ENCODE measurements around the gene TMCC1.
"Not testable (repeated sequence)": the region's sequence is repeated elsewhere in the genome, so short reads cannot be mapped to it uniquely, and the experiment has no call there.

TMCC1 gene

DNA sequence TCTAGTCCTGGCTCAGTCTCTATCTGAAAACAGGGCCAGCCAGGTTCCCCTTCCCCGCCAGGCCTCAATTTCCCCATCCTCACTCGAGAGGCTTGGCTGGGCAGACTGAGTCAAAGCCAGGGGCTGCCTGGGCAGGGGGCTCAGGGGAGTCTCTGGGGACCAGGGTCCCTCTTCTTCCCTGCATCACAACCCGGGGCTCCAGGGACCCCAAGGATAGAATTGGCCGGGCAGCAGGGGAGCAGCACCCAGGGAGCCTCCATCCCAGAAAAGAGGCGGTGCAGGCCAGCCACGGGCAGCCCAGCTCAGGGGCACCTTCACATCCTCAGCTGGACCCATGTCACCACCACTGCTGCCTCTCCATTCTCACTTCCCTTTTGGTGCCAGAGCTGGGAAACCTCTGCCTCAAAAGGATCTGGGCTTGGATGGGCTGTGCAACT lies 273.8 kb downstream of the TMCC1 start:
- no peak for DNase-seq

GRCh38 chr3:129618901-129619671 lies 274.4 kb downstream of the TMCC1 start:
- no peak for DNase-seq

DNA sequence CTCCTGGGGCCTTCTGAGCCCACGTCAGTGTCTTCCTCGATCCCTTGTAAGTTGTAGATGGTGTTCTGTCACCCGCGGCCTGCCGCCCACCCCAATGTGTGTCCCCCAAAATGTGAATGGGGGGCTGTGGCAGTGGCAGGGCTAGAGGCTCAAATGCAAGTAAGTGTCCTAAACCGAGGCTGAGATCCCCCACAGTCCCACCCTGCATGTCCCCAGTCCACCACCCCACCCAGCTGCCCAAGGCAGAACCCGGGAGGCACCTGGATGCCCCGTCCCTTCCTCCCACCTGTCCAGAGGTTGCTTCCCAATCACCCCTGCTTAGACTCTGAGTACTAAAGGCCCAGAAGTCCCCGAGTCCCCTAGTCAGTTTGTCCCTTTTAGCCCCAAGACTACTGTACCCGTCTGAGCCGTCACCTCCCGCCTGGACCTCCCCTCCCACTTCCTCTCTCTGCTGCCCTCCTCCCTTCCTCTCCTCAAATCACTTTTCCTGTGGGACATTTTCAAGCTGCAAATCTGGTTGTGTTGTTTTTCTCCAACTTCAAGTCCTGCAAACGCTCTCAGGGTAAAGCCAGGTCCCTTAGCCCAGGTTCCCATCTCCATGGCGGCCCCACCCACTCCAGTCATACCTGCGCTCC lies 275.2 kb downstream of the TMCC1 start:
- no peak for DNase-seq

- DNase-seq, result no peak
Measured at GRCh38 chr3:129617381-129618185, 275.9 kb downstream of the TMCC1 start.

DNA sequence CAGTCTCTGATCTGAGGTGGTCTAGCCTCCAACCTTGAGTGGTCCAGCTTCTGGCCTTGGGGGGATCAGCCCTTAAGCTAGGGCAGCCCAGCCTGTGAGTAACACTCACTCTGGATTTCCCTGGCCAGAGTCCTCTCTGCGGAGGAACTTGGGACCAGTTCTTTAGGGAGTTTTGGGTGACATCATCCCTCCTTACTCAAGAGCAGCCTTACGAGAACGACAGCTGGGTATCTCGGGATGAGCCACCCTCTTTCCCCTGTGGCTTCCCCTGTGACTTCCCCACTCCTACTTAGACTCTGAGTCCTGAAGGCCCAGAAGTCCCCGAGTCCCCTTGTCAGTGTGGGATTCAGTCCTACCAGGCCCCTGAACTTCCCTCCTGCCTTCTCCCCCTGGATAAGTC lies 276.8 kb downstream of the TMCC1 start:
- no peak for DNase-seq

DNA sequence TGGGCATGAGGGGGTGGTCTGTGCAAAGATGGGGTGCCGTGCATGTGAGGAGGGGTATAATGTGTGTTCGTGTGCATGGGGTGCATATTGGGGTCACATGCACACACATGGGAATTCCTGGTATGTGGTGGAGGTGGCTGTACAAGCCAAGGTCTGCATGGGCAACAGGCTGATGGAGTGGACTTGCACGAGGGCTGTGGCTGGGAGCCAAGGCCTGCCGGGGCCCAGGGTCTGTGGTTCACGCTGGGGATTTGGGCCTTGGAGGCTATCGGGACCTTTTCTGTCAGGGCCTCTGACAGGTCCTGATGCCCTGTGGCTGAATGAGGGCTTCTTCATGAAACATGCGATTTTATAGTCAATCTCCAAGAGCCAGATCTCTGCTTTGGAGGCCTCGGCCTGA lies 277.2 kb downstream of the TMCC1 start:
- no peak for DNase-seq

- DNase-seq, result no peak
Measured at GRCh38 chr3:129615751-129616281, 277.7 kb downstream of the TMCC1 start.

DNA sequence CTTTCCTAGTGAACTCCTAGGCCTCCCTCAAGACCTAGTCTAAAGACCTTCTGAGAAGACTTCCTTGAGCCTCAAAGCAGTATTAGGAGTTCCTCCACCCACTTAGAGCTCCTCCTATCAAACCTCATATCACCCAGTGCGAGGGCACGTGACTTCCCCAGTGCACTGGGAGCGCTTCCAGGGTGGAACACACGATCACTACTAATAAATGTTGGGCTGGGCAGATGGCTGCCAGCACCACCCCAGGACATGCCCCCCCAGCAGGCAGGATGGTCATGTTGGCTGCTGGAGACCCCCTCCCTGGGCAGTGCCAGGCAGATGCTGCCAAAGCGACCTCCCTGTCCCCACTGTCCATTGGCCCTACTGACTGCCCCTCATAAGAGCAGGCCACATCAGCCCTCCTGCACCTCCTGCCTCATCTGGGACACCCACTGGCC lies 278.6 kb downstream of the TMCC1 start:
- DNase-seq, result no peak

DNA sequence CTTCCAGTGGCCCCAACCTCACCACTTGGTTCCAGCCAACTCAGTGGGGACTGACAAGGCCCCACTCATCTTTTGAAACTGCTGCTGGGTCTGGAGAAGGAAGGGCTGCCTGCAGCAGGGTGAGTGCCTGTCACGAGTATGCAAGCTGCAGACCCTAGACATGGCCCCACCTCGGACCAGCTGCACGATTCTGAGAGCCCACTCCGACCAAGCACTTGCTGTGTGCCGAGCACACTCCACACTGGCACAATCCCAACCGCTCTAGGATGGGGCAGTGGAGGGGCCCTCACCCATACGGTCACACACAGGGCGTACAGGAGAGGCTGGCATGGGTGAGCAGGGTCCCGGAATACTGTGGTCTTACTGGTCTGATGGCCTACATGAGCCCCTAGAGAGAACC lies 279.1 kb downstream of the TMCC1 start:
- DNase-seq, result no peak

- no peak for DNase-seq
Measured at GRCh38 chr3:129613367-129613740, 280.2 kb downstream of the TMCC1 start.

- no peak for DNase-seq
Measured at GRCh38 chr3:129612534-129613366, 280.8 kb downstream of the TMCC1 start.

- DNase-seq, result no peak
Measured at GRCh38 chr3:129611812-129612533, 281.5 kb downstream of the TMCC1 start.

- DNase-seq, result no peak
Measured at GRCh38 chr3:129611446-129611800, 282.1 kb downstream of the TMCC1 start.

- not testable (repeated sequence) for DNase-seq
Measured at GRCh38 chr3:129610794-129611445, 282.6 kb downstream of the TMCC1 start.

DNA sequence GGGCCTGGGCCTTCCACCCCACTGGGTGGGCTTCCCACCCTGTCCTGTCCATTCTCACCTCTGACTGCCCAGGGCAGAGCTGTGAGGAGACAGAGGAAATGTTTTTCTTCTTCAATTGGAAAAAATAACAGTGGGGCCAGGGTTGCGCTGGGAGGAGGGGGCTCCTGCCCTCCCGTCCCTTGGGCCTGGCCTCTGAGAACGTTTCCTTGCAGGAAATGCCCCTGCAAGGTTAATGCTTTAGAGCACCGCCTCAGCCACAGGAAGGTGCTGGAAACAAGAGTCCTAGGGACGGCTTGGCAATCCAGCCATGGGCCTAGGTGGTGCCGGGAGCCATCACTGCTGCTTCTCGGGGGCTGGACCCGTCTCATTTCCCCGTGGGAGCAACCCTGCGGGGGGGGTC lies 283.2 kb downstream of the TMCC1 start:
- no peak for DNase-seq

GRCh38 chr3:129609591-129610182 lies 283.8 kb downstream of the TMCC1 start:
- no peak for DNase-seq

GRCh38 chr3:129608936-129609590 lies 284.4 kb downstream of the TMCC1 start:
- no peak for DNase-seq

DNA sequence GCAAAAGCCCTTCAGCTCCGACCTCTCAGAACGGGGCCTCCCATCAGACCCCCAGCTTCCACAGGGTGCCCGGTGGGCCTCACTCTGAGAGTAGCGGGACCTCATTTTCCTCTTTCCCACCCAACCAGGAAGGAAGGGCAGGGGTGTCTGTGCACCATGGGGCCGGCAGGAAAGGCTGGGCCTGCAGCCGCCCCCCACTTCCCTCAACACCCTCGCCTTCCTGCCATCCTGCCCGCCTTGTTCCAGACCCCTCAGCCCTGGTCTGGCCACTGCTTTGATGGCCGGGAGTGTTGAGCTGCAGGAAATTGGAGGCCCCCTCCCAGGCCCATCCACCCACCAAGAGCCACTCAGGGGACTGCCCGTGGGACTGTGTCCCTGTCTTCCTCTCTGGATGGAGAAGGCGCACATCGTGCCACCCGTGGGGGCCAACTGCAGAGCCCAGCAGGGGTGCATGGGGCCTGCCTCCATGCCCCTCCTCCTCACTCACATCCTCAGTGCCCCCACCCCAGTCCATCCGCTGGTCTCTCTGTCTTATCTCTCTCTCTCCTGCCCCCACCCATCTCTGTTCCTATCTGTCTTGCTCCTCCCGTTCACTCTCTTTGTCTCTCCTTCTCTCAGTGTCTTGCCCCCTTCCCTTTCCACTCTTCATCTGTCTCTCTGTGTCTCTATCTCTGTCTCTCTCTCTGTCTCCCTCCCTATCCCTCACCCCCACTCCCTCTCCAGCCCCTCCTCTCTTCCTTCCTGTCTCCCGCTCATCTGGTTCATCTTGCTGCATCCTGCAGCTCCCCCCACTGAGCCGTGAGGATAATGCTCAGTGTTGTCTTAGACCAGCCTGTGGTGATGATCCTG lies 285.2 kb downstream of the TMCC1 start:
- peak; percentile 18 for DNase-seq

DNA sequence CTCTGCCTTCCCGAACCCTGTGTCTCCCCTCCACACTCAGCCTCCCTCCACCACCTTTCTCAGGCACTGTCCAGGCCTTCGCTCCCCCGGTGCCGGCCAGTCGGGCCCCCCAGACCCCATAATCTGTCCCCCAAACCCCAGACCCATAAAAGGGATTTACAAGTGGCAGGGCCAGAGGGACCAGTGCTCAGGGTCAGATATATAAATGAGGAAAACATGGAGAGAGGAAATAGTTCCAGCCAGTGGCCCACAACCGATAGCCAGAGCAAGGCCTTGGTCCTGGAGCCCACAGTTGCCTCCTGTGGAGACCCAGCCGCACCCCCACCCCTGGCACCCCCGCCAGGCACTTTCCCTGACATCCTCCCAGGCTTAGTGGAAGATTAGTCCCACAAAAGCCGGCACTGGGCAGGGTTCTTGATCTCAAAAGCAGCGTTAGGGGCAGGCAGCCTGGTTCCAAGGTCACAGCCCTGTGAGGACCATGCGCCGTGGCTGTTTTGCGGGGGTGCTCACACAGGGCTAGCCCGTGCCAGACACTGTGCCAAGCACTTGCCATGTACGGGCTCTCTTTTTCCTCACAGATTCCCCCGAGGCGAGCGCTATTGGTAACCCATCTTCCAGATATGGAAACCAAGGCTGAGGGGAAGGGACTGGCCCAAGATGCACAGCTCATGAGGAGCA lies 286.0 kb downstream of the TMCC1 start:
- no peak for DNase-seq

All from activated CD4-positive, alpha-beta T cell treated with anti-CD3 and anti-CD28 coated beads, Interleukin-2, Interleukin-6, amounts not matched to agents 100 ng/mL and 50 ng/mL, durations not matched to agents 16 hours and 8 hours (primary cell).